Inferior parietal cortex (tissue), 1 donor: ENCODE results near the gene IL3.
A peak's percentile ranks its signal among the peaks of the same experiment; 100 is the strongest.
"Not testable (repeated sequence)": the region's sequence is repeated elsewhere in the genome, so short reads cannot be mapped to it uniquely, and the experiment has no call there.

Experiments
- DNase-seq: peaks from one replicate; pipeline ENCODE4 v3.0.0-alpha.2; 2016; ENCODE audit errors: extremely low spot score

Gene IL3

DNA sequence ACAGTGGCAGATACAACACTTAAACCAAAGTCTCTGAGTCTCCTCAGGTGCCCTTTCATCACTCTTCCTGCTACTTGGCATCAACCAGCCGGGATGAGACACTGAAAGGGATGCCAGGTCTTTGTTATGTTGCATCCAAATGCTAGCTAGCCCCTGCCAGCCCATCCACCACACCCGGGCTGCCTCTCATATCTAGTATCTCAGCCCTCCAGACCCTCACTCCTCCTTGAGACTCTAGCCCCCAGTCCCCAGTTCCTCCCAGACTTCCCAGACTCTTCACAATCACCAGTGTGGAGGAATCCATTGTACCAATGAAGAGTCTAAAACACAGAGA is 34.6 kb downstream of the IL3 start:
- DNase-seq, result no peak

DNA sequence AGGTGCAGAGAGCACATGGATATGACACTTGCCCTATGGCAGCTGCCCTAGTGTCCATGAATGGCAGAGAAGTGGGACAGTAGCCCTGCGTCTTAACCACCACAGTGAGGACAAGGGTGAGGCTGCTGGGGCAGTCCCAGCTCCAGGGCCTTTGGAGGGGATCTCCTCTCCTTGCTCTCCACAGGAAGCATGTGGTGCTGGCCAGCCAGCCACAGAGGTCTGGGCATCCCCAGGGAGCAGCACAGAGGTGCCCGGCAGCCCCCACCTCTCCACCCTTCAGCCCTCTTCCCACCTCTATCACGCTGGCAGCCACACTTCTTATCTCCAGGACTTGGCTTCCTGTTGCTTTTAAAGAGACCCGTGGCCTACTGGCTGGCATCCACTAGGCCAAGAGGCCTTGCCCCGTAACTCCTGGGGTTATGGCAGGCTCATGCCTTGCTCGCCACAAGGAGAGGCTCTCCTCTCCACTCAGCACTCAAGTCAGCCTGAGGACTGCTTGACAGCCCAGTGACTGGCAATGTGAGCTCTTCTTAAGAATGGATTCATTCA is 35.0 kb downstream of the IL3 start:
- no peak for DNase-seq

DNA sequence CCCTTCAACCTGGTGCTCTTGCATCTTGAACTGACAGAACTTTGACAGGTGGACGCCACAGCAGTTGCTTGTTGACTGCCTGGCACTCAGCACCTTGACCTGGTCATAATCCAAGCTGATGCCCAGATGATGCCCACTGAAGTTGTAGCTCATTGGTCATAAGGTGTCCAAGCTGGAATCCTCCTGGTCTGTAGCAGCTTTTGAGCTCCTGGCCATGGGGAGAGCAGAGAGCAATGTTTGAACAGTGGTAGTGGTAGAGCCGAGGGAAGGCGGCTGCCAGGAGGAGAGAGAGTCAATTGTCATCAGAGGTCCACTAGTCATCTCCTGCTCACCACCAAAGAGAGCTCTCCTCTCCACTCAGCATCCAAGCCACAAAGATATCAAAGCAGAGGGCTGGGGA is 36.4 kb downstream of the IL3 start:
- DNase-seq, result no peak

- DNase-seq, result peak; percentile 25
Observed at GRCh38 chr5:132098151-132098594, 37.7 kb downstream of the IL3 start.

- no peak for DNase-seq
Observed at GRCh38 chr5:132098621-132099020, 38.2 kb downstream of the IL3 start.

- DNase-seq, result no peak
Observed at GRCh38 chr5:132099076-132099748, 38.8 kb downstream of the IL3 start.

DNA sequence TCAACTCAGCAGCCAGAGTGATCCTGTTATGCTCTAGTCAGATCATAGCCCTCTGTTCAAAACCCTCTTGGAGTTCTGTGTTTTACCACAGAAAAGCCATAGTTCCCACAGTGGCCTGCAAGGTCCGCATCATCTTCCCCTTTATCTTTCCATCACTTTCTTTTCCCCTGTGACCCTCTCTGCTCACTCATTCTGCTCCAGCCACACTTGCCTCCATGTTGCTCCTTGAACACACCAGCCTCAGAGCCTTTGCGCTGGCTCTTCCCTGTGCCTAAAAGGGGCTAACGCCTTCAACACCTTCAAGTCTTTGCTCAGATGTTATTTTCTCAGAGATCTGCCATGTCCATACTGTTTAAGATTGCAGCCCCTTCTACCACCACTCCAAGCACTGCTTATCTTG is 39.5 kb downstream of the IL3 start:
- DNase-seq, result no peak

GRCh38 chr5:132100672-132101261 is 40.3 kb downstream of the IL3 start:
- DNase-seq, result no peak

GRCh38 chr5:132101385-132101880 is 41.0 kb downstream of the IL3 start:
- DNase-seq, result no peak

GRCh38 chr5:132102101-132102701 is 41.7 kb downstream of the IL3 start:
- no peak for DNase-seq

- DNase-seq, result no peak
Observed at GRCh38 chr5:132102944-132103331, 42.5 kb downstream of the IL3 start.

- DNase-seq, result peak; percentile 6
Observed at GRCh38 chr5:132103332-132103951, 43.0 kb downstream of the IL3 start.

DNA sequence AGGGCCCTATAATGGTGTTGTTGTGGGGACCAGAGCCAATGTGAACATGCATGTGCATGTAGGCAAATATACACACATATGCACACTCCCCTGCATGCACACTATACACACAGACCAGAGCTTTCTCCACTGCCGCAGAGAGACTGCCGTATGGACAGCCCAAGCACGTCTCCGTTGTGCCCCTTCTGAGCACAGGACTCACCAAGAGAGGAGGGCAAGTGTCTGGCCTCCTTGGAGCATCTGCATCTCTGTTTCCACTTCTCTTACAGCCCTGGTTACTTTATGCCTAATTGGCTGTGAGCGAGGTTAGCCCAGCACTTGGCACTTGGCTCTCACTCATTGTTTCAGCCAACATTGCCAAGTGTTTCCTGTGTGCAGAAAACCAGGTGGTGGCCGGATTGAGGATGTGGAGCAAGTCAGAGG is 43.5 kb downstream of the IL3 start:
- DNase-seq, result no peak

DNA sequence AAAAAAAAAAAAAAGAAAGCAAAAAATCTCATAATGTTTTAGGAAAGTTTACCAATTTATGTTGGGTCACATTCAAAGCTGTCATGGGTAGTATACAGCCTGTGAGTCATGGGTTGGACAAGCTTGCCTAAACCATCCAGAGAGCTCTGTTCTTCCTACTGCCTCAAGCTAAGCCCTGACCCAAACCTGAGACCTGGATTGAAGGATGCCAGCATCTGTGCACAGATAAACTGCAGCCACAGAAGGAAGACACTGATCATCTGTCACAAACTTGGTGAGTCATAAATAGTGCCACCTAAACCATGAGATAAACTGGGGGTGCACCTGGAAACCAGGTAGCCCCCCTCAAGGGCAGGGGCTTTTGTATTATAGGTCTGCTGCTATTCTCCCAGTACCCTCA is 44.1 kb downstream of the IL3 start:
- DNase-seq, result no peak

- no peak for DNase-seq
Observed at GRCh38 chr5:132105688-132106087, 45.2 kb downstream of the IL3 start.

GRCh38 chr5:132108495-132108894 is 48.0 kb downstream of the IL3 start:
- not testable (repeated sequence) for DNase-seq

- not testable (repeated sequence) for DNase-seq
Observed at GRCh38 chr5:132108957-132109356, 48.5 kb downstream of the IL3 start.

DNA sequence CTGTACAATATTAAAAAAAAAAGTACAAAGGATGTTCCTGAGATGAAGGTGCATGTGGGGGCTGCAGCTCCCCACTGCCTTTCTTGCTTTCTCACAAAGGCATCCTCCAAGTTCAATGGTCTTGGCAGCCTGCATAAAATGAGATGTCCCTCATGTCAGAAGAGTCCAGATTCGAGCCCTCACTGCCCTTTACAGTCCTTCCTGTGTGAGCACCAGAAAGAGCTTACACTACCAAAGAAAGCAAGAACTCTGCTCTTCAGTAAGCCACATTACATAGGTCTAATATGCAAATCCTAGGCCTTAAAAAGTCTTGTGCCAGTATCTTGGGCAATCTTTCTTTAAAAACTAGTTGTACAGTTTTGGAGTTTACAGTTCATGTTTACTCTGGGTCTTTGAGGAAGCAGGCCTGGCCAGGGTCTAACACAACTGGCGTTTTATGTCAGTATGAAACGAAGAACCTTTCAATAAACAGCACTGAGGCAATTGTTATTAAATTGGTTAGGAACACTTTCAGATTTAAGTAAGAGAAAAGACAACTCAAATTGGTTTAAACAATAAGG is 49.1 kb downstream of the IL3 start:
- DNase-seq, result no peak

DNA sequence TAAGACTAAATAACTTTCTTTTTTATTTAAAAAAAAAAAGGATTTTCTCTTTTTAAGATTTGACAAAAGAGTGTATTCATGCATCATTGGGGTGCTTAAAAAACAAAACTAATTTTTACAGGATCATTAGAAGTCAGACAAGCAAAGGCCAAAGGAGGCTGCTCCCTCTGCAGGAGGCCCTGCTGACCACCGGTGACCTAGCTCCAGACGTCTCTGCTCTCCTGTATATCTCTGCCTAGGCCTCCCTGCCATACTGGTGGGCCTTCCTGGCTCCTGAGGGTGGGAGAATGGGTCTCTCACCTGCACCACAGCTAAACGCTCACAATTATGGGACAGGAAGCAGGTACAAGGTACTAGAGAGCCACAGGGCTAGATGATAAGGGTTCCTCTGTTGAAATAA is 49.7 kb downstream of the IL3 start:
- DNase-seq, result no peak

DNA sequence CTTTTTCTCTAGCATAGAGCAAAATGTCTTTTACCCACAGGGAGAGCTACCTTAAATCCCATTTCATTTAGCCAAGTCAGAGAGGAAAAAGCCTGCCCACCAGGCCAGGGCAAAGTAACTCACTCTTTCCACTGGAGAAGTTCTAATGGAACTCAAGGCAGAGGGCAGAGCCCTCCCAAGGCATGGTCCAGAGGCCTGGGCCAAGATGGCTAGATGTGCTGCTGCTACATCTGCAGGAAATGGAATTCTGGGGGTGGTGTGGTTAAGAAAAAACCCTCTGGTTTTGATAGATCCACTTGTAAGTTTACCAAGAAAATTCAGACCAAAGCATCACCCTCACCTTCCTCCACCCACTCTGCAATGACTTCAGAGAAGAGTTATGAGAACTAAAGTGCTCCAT is 50.5 kb downstream of the IL3 start:
- DNase-seq, result no peak

- DNase-seq, result no peak
Observed at GRCh38 chr5:132112111-132112510, 51.7 kb downstream of the IL3 start.
